Posterior vena cava (tissue), 2 donors: ENCODE results near the gene MEGF6. TPM values are rescaled to one million over a fixed set of nuclear protein-coding genes. Genes with fewer than 3 reads are reported as not detected.
"Not testable (repeated sequence)": the region's sequence is repeated elsewhere in the genome, so short reads cannot be mapped to it uniquely, and the experiment has no call there.

ENCODE experiments used
- DNase-seq: peaks from one replicate; pipeline ENCODE4 v3.0.0-alpha.2; 2020; ENCODE audit warnings: low spot score
- intact Hi-C, 2 donors: fragments of 100-400 bp; cut with DNase I; formaldehyde crosslinking; loops; one replicate each; pipeline versions ENCODE4 v1.14.1 to v1.14.2; 2022 to 2023
- total RNA-seq, 2 donors: library from RNA; stranded (reverse); fragmentation: NEBNext Ultra II Directional; extraction: Animal tissue kit (Norgen Biotek cat#: 25700); gene quantifications; one replicate each; pipeline ENCODE4 v1.2.1, GENCODE V29; 2021
- donor health status: DM: yes; HTN: yes; CAD: no.
- donor health status: DM: yes; HTN: yes; CAD: no.

Gene MEGF6
- total RNA-seq, 2 donors from 2014 or later, result 82.3 to 123 TPM

DNA sequence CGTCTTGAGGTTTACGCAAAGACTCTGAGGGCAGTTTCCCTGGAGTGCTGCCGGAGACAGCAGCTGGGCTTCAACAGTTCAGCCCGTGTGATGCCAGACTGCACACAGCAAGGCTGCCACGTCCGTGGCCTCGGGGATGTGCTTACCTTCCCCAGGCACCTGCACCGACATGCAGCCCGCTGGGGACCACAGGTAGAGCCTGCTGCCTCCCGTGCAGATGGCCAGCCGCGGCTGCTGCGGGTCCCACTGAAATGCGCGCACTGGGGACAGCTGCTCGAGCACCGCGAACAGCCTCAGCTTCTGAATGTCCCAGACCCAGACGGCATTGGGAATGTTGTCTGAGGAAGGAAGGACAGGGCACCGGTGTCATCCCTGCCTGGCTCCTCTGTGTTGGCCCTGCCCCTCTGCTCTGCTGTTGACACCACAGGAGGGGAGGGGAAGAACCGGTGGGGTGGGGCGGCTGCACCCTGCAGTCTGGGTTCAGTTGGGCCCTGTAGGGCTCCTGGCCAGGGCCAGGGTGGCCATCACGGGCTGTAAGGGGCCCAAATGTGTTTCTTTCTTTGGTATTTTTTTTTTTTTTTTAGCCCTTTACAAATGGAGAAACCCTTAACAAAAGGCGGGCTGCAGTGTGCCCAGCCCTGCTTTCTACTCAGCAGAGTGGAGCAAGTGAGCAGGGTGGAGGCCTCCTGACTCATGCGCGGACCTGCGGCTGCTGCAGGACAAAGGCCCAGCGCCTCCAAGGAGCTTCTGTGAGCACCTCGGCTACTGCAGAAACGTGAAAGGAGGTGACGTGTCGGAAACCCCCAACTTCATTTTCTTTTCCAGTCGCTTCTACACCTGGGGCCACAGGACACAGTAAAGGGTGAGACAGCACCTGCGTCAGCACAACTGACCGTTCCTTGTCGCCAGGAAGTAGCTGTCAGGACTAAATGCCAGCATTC, 20.3 kb upstream of the MEGF6 start:
- no peak for DNase-seq
- intact Hi-C loops, result loop anchor here in 1 of 2 donors (5.0 kb wide), 1 partner anchor 574 kb away; no protein-coding TSS in a partner anchor

GRCh38 chr1:3630914-3631313, 19.6 kb upstream of the MEGF6 start:
- intact Hi-C loops, result loop anchor here in 1 of 2 donors (5.0 kb wide), 1 partner anchor 574 kb away; no protein-coding TSS in a partner anchor
- no peak for DNase-seq

DNA sequence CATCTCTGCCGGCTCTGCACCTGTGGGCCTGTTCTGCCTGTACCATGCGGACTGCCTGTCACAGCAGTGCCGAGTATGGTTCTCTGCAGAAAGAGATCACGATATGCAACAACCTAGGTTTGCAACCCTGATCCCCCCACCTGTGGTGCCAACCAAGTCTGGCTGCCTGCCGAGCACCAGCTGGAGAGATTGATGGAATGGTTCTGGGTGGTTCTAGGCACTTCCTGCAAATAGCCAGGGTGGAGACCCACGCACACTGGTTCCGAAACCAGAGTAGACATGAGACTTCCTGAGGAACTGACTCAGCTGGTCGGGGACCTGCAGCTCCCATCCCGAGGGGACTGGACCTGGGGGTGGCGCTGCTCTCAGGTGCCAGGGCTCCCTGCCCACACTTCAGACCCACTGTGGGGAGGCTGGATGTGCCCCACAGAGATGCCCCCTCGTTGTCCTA, 18.9 kb upstream of the MEGF6 start:
- intact Hi-C loops, result loop anchor here in 1 of 2 donors (5.0 kb wide), 1 partner anchor 573 kb away; no protein-coding TSS in a partner anchor
- no peak for DNase-seq

- intact Hi-C loops, result loop anchor here in 1 of 2 donors (5.0 kb wide), 1 partner anchor 572 kb away; no protein-coding TSS in a partner anchor
- no peak for DNase-seq
Measured at GRCh38 chr1:3629561-3630160, 18.4 kb upstream of the MEGF6 start.

DNA sequence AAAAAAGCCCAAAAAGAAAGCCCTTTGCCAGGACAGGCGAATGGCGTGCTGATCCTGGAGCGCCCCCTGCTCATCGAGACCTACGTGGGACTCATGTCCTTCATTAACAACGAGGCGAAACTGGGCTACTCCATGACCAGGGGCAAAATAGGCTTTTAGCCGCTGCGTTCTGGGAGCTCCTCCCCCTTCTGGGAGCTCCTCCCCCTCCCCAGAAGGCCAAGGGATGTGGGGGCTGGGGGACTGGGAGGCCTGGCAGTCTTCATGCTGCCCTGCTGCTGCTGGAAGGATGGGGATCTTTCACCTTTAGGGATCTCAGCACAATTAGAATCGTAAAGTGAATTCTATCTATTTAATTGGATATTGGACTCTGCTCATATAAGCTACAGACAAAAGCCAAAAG, 17.1 kb upstream of the MEGF6 start:
- DNase-seq, result no peak
- intact Hi-C loops, result no loop called here

GRCh38 chr1:3627515-3628253, 16.4 kb upstream of the MEGF6 start:
- intact Hi-C loops, result no loop called here
- no peak for DNase-seq

GRCh38 chr1:3626025-3626424, 14.7 kb upstream of the MEGF6 start:
- no peak for DNase-seq
- intact Hi-C loops, result no loop called here

DNA sequence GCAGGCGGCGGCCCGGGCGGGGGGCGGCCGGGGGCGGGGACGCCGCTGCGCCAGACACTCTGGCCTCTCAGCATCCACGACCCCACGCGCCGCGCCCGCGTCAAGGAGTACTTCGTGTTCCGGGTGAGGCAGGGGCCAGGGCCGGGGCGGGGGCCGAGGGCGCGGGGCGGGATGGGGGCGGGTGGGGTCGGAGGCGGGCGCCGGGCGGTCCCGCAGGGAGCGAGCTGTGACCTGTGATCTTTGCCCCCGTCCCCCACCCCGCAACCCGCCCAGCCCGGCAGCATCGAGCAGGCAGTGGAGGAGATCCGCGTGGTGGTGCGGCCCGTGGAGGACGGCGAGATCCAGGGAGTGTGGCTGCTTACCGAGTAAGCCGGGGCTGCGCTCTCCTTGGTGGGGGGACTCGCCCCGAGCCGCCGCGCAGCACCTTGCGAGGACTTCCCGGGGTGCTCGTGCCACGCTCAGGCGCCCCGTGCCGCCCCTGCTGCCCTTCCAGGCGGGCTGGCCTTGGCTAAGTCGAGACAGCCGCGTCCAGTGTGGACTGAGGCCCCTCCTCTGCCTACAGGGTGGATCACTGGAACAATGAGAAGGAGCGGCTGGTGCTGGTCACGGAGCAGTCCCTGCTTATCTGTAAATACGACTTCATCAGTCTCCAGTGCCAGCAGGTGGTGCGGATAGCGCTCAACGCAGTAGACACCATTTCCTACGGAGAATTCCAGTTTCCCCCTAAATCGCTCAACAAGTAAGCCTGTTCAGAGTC, 14.0 kb upstream of the MEGF6 start:
- intact Hi-C loops, result no loop called here
- DNase-seq, result no peak

GRCh38 chr1:3624200-3625136, 13.2 kb upstream of the MEGF6 start, which contains the start of gene TPRG1L:
TPRG1L (plus strand) TSS chr1:3625015; CDS start chr1:3625073, 58 bp downstream.
- intact Hi-C loops, result no loop called here
- peak; percentile 99 for DNase-seq

DNA sequence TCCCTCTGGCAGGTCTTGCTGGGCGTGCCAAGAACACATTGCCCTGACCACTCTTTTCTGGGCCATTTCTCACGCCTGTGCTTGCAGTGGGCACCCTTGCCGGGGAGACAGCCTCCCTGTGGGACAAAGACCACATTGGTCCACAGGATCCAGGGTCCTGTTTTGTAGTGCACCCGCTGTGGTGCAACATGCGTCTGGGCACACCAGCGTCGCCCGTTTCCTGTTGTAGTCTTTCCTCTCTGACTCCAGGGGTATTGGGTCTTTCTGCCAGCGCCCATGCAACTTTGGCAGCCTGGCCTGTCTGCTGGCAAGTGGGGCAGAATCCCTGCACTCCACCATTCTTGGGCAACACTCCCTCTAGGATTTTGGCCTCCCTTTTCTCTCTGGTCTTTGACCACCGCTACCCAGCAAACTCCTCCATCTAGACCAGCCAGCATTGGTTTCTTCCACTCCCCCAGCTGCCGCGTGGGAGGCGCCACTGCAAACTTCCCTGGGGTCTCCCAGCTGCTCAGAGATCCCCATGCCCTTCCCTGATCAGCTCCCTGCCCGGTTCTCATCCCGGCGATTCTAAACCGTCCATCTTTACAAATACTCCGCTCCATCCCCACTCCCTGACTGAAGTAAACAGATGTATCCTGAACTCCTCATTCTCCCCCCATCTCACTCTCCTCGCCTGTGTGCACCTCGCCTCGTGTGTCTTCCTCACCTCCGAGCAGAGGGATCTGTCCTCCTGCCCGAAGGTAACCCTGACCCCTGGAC, 12.3 kb upstream of the MEGF6 start:
- DNase-seq, result no peak
- intact Hi-C loops, result loop anchor here in 1 of 2 donors (2.0 kb wide), 1 partner anchor 133 kb away; no protein-coding TSS in a partner anchor

DNA sequence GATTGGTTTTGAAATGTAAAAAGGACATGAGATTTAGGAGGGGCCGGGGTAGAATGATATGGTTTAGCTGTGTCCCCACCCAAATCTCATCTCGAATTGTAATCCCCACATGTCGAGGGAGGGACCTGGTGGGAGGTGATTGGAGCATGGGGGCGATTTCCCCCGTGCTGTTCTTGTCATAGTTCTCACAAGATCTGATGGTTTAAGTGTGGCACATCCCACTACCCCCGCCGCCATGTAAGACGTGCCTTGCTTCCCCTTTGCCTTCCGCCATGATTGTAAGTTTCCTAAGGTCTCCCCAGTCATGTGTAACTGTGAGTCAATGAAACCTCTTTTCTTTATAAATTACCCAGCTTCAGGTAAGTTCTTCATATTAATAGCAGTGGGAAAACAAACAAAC, 10.8 kb upstream of the MEGF6 start:
- intact Hi-C loops, result loop anchor here in 1 of 2 donors (2.0 kb wide), 1 partner anchor 131 kb away; no protein-coding TSS in a partner anchor
- DNase-seq, result not testable (repeated sequence)

DNA sequence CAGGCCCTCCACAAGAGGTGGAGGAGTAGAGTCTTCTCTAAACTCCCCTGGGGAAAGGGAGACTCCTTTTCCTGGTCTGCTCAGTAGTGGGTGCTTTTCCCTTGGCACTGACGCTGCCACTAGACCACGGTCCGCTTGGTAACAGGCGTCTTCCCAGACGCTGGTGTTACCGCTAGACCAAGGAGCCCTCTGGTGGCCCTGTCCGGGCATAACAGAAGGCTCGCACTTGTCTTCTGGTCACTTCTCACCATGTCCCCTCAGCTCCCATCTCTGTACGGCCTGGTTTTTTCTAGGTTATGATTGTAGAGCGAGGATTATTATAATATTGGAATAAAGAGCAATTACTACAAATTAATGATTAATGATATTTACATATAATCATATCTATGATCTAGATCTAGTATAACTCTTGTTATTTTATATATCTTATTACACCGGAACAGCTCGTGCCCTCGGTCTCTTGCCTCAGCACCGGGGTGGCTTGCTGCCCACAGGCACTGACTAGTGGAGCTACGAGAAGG, 9.9 kb upstream of the MEGF6 start:
- intact Hi-C loops, DNase-seq: not testable (repeated sequence)

GRCh38 chr1:3620708-3621107, 9.4 kb upstream of the MEGF6 start:
- intact Hi-C loops, result no loop called here
- DNase-seq, result no peak

- DNase-seq, result peak; percentile 89
- intact Hi-C loops, result loop anchor here (2.0 to 5.0 kb wide), 2 partner anchors 52 to 126 kb away; no protein-coding TSS in a partner anchor
Measured at GRCh38 chr1:3618881-3619671, 7.8 kb upstream of the MEGF6 start.

DNA sequence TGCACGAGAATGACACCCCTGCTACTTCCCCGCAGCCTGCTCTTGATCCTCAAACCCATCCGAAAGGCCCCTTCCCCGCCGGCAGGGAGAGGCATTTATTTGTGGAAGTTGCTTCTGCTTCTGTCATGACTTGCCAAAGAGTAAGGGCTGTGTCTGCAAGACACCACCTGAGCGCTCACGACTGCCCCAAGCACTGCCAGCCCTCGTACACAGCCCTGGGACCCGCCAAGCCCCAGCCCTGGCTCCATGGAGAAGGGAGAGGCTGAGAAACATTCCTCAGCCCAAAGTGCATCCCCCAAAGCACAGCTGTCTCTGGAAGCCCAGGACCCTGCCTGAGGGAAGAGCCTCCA, 7.2 kb upstream of the MEGF6 start:
- intact Hi-C loops, result loop anchor here (2.0 to 5.0 kb wide), 2 partner anchors 51 to 126 kb away; no protein-coding TSS in a partner anchor
- DNase-seq, result no peak
